VCaP (cell line): Measurements from ENCODE around the gene IDH3B.
"Not testable (repeated sequence)": the region's sequence is repeated elsewhere in the genome, so short reads cannot be mapped to it uniquely, and the experiment has no call there.

Experiments used
- H3K27ac ChIP-seq: fragments of 450-650 bp; 2 replicates; pipeline ENCODE4 v1.5.1; 2017
- TF ChIP-seq, protein P1 (sequence below): fragments of 450-650 bp; conservative IDR thresholded peaks from 2 replicates; pipeline ENCODE4 v1.5.1; 2017; ENCODE audit warnings: mild to moderate bottlenecking, moderate library complexity

Gene IDH3B

GRCh38 chr20:2690213-2690612 is 26.2 kb upstream of the IDH3B start:
- no peak overlapping the region for H3K27ac ChIP-seq
- TF ChIP-seq, protein P1, sequence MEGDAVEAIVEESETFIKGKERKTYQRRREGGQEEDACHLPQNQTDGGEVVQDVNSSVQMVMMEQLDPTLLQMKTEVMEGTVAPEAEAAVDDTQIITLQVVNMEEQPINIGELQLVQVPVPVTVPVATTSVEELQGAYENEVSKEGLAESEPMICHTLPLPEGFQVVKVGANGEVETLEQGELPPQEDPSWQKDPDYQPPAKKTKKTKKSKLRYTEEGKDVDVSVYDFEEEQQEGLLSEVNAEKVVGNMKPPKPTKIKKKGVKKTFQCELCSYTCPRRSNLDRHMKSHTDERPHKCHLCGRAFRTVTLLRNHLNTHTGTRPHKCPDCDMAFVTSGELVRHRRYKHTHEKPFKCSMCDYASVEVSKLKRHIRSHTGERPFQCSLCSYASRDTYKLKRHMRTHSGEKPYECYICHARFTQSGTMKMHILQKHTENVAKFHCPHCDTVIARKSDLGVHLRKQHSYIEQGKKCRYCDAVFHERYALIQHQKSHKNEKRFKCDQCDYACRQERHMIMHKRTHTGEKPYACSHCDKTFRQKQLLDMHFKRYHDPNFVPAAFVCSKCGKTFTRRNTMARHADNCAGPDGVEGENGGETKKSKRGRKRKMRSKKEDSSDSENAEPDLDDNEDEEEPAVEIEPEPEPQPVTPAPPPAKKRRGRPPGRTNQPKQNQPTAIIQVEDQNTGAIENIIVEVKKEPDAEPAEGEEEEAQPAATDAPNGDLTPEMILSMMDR: no peak

DNA sequence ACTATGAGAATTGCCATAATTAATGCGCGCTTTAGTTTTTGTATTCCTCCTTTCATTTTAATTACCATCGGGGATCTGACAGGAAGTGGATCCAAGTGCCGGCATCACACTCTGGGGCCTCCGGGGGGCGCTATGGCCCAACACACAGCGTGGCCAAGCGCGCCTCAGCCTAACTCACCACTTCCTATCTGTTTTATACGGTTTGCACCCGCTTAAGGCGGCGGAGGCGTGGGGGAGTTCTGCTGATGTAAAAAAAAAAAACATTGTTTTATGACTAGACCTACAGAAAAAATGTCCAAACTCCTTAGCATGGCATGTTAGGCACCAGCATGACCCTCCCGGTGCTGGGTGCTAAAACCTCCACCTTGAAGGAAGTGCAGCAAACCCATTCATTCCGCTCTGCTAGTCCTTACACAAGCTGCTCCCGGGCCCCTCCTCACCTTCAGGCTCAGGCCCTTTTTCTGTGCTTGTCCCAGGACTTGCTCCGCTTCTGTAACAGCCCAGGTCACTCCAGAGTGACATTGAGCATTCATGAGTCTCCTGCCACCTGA is 24.1 kb upstream of the IDH3B start:
- H3K27ac ChIP-seq: no peak overlapping the region
- TF ChIP-seq, protein P1: peak; percentile 40

- TF ChIP-seq, protein P1: no peak
Observed at GRCh38 chr20:2687514-2687913, 23.5 kb upstream of the IDH3B start.

GRCh38 chr20:2684817-2685216 is 20.8 kb upstream of the IDH3B start:
- H3K27ac ChIP-seq: not testable (repeated sequence)

More at GRCh38 chr20:2687514-2687913, 23.5 kb upstream of the IDH3B start:
- no peak overlapping the region for H3K27ac ChIP-seq

- H3K27ac ChIP-seq: not testable (repeated sequence)
Observed at GRCh38 chr20:2682040-2682439, 18.0 kb upstream of the IDH3B start.

DNA sequence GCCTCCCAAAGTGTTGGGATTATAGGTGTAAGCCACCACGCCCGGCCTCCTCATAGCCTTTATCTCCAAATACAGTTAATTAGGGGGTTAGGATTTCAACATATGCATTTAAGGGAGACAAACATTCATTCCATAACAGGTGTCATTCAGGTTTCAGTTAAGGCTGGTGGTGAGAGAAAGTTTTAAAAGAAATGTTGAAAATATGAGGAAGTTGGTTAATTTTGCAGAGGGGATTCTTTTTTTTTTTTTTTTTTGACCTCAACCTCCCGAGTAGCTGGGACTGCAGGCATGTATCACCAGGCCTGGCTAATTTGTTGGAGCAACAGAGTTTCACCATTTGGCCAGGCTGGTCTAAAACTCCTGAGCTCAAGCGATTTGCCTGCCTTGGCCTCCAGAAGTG is 16.0 kb upstream of the IDH3B start:
- no peak overlapping the region for H3K27ac ChIP-seq
- TF ChIP-seq, protein P1: no peak

DNA sequence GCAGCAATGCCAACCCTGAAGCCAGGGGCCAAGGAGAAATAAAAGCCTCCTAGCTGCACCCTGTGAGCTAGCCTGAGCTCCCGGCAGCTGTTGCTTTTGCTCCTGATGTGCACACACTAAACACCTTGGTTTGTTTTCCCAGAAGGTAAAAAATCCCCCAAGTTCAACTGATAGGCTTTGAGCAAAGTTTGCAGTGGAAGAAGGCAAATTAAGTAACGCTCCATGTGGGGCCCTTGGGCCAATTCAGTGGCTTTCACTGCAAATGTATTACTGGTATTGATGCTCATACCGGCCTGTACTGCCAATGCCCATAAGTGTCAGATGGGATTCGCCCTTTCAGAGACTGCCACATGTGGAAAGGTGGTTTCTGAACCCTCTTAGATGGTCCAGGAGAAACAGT is 9.4 kb upstream of the IDH3B start:
- TF ChIP-seq, protein P1: no peak
- no peak overlapping the region for H3K27ac ChIP-seq

GRCh38 chr20:2672446-2672845 is 8.4 kb upstream of the IDH3B start:
- H3K27ac ChIP-seq: no peak overlapping the region
- TF ChIP-seq, protein P1: no peak

GRCh38 chr20:2671977-2672376 is 8.0 kb upstream of the IDH3B start:
- TF ChIP-seq, protein P1: no peak; the same call in 1 of the 2 replicates
- no peak overlapping the region for H3K27ac ChIP-seq
